ENCODE data around the gene FOXRED2. TPM values are rescaled to one million over a fixed set of nuclear protein-coding genes. Genes with fewer than 3 reads are reported as not detected.

The FOXRED2 gene
- total and polyA plus RNA-seq, 2 of the 4 experiments (the other 2 are of a cell fraction): 1.6 to 4.0 TPM

DNA sequence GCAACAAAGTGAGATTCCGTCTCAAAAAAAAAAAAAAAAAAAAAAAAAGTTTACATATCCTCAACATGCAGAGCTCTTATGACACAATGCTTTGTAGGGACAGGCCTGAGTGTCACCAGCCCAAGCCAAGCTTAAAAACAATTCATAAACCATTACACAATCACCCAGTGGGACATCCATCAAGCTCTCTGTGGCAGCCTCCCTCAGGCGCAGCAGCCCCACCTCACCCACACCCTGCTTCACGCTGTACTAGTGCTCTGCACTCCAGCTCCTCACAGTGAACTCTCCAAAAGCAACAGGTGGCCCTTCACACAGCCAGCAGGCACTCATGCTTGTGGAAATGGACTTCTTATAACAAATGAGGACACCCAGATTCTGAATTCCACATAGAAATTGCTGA lies 3.5 kb upstream of the FOXRED2 start:
- no peak for DNase-seq
- H3K79me1 ChIP-seq (ENCODE audit: low read depth in 1 of 2, low read length in 2 of 2): peaks cover 3 to 19% of the 10 kb centered on the region in 2 experiments; a peak in 2 of 4 replicates
- no peak overlapping the region for H4K8ac ChIP-seq (ENCODE audit: low read depth in 2 of 2, low read length in 2 of 2)
- ATAC-seq (ENCODE audit: low read depth): no peak
- H2BK5ac ChIP-seq (ENCODE audit: low read depth, low read length, poor library complexity, severe bottlenecking): no peak overlapping the region
- dilution Hi-C loops (cut with HindIII; ENCODE audit: low sequenced_read_pairs, unreplicated experiment) (no loop called here), in situ Hi-C loops (cut with MboI; ENCODE audit: low sequenced_read_pairs) (loop anchor here (25.0 kb wide), 1 partner anchor 1198 kb away; no protein-coding TSS in a partner anchor), intact Hi-C loops (cut with micrococcal nuclease) (no loop called here)
- H4K91ac ChIP-seq (ENCODE audit: insufficient read depth, low read depth, low read length): no peak overlapping the region
- no peak overlapping the region for H2BK120ac ChIP-seq (ENCODE audit: low read depth, low read length)
- no peak overlapping the region for H3K4me3 ChIP-seq (ENCODE audit: insufficient read depth, low read depth, low read length)
- H3K18ac ChIP-seq (ENCODE audit: low read depth, low read length): no peak overlapping the region
- no peak overlapping the region for H3K23ac ChIP-seq (ENCODE audit: low read depth, low read length)
- H3K9me1 ChIP-seq (ENCODE audit: insufficient read depth, low read length): peaks cover 12% of the 10 kb centered on the region
- H3K27ac ChIP-seq (ENCODE audit: insufficient read depth, low read length): no peak overlapping the region
- H4K20me1 ChIP-seq (ENCODE audit: insufficient read depth, low read length): peaks cover 27% of the 10 kb centered on the region
- no peak overlapping the region for H2BK15ac ChIP-seq (ENCODE audit: low read depth, low read length)
- H2AK9ac ChIP-seq (replicated peaks; ENCODE audit: low read depth, low read length, poor library complexity): no peak overlapping the region
- POLR2A ChIA-PET (ENCODE audit: unreplicated experiment): interaction anchor here (0.8 kb wide), 1 partner anchor 11 kb away, joined by 4 read pairs; no protein-coding TSS in a partner anchor
- H3K14ac ChIP-seq (replicated peaks; ENCODE audit: low read depth, low read length): no peak overlapping the region
- H3K4me2 ChIP-seq (ENCODE audit: low read depth, low read length): no peak overlapping the region
- no peaks in the 10 kb centered on the region for H3K27me3 ChIP-seq (ENCODE audit: control insufficient read depth, insufficient read depth, low read length)
- no peak for TF ChIP-seq MAZ (IDR thresholded peaks at IDR 0.05; ENCODE audit: borderline replicate concordance, low read depth, low read length)
- TF ChIP-seq SMC3 (IDR thresholded peaks at IDR 0.05; ENCODE audit: low read depth, low read length): no peak
- no peak for TF ChIP-seq RCOR1 (IDR thresholded peaks at IDR 0.05; ENCODE audit: insufficient replicate concordance, low read length)
- TF ChIP-seq CEBPB (IDR thresholded peaks at IDR 0.05; ENCODE audit: low read depth, low read length): no peak
- TF ChIP-seq, protein P1, sequence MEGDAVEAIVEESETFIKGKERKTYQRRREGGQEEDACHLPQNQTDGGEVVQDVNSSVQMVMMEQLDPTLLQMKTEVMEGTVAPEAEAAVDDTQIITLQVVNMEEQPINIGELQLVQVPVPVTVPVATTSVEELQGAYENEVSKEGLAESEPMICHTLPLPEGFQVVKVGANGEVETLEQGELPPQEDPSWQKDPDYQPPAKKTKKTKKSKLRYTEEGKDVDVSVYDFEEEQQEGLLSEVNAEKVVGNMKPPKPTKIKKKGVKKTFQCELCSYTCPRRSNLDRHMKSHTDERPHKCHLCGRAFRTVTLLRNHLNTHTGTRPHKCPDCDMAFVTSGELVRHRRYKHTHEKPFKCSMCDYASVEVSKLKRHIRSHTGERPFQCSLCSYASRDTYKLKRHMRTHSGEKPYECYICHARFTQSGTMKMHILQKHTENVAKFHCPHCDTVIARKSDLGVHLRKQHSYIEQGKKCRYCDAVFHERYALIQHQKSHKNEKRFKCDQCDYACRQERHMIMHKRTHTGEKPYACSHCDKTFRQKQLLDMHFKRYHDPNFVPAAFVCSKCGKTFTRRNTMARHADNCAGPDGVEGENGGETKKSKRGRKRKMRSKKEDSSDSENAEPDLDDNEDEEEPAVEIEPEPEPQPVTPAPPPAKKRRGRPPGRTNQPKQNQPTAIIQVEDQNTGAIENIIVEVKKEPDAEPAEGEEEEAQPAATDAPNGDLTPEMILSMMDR (conservative IDR thresholded peaks at IDR 0.05; ENCODE audit: low read depth, low read length): no peak
- TF ChIP-seq POLR2A (IDR thresholded peaks at IDR 0.05; ENCODE audit: low read depth, low read length): no peak
- no peak for TF ChIP-seq FOS (IDR thresholded peaks at IDR 0.05; ENCODE audit: low read depth, low read length)
- TF ChIP-seq RAD21 (IDR thresholded peaks at IDR 0.05; ENCODE audit: low read length): no peak
- TF ChIP-seq MAFK (IDR thresholded peaks at IDR 0.05; ENCODE audit: low read depth, low read length): no peak
- TF ChIP-seq, protein P2, sequence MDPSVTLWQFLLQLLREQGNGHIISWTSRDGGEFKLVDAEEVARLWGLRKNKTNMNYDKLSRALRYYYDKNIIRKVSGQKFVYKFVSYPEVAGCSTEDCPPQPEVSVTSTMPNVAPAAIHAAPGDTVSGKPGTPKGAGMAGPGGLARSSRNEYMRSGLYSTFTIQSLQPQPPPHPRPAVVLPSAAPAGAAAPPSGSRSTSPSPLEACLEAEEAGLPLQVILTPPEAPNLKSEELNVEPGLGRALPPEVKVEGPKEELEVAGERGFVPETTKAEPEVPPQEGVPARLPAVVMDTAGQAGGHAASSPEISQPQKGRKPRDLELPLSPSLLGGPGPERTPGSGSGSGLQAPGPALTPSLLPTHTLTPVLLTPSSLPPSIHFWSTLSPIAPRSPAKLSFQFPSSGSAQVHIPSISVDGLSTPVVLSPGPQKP (IDR thresholded peaks at IDR 0.05; ENCODE audit: borderline replicate concordance, low read depth, low read length): no peak
- no peak for TF ChIP-seq BHLHE40 (IDR thresholded peaks at IDR 0.05; ENCODE audit: low read depth, low read length)
- TF ChIP-seq MXI1 (IDR thresholded peaks at IDR 0.05; ENCODE audit: borderline replicate concordance, low read depth, low read length): no peak
- no peak for TF ChIP-seq RFX5 (IDR thresholded peaks at IDR 0.05; ENCODE audit: low read depth, low read length)
- TF ChIP-seq, protein P3, sequence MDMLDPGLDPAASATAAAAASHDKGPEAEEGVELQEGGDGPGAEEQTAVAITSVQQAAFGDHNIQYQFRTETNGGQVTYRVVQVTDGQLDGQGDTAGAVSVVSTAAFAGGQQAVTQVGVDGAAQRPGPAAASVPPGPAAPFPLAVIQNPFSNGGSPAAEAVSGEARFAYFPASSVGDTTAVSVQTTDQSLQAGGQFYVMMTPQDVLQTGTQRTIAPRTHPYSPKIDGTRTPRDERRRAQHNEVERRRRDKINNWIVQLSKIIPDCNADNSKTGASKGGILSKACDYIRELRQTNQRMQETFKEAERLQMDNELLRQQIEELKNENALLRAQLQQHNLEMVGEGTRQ (IDR thresholded peaks at IDR 0.05; ENCODE audit: low read depth, low read length): no peak
- no peak for TF ChIP-seq NFE2L2 (IDR thresholded peaks at IDR 0.05; ENCODE audit: low read depth, low read length)
- TF ChIP-seq CHD1 (IDR thresholded peaks at IDR 0.05; ENCODE audit: low read depth, low read length): no peak
- no peak overlapping the region for H2BK20ac ChIP-seq (ENCODE audit: low read depth, low read length)
- no peak overlapping the region for H3K56ac ChIP-seq (ENCODE audit: extremely low read depth, insufficient read depth, low read length)
- H3K4ac ChIP-seq (ENCODE audit: low read depth, low read length): no peak overlapping the region
- no peaks in the 10 kb centered on the region for H3K9me3 ChIP-seq (ENCODE audit: control insufficient read depth, insufficient read depth, low read length)
- BruUV-seq (replicated peaks): no TSS peak
- H2AFZ ChIP-seq (replicated peaks; ENCODE audit: low read length, poor library complexity): no peak overlapping the region
- CTCF ChIA-PET: interaction anchor here (0.6 to 2.1 kb wide), 3 partner anchors 11 to 1669 kb away, joined by 3 to 7 read pairs (median 4); no protein-coding TSS in a partner anchor
- no peak overlapping the region for H2AK5ac ChIP-seq (ENCODE audit: low read depth, low read length)
- 80% methylated on average over 1 of the region's 3 CpGs; no CpG with 5 or more reads in 1 of the 2 experiments for WGBS, 2 experiments (ENCODE audit: extremely low coverage in 2 of 2, insufficient read length in 1 of 2)
- no peaks in the 10 kb centered on the region for H3K4me1 ChIP-seq (ENCODE audit: control insufficient read depth, insufficient read depth, low read length)
- H4K5ac ChIP-seq (ENCODE audit: low read depth, low read length): no peak overlapping the region
- H3K36me3 ChIP-seq (ENCODE audit: control insufficient read depth, insufficient read depth, low read length): peaks cover 43% of the 10 kb centered on the region
- H3K9ac ChIP-seq (ENCODE audit: low read depth, low read length): no peak overlapping the region
